ENCODE measurements around the gene EEF1G. TPM values are rescaled to one million over a fixed set of nuclear protein-coding genes. Genes with fewer than 3 reads are reported as not detected.
A peak's percentile ranks its signal among the peaks of the same experiment; 100 is the strongest.
"Not testable (repeated sequence)": the region's sequence is repeated elsewhere in the genome, so short reads cannot be mapped to it uniquely, and the experiment has no call there.

Gene EEF1G
- total and polyA plus RNA-seq, 7 donors = 1,344 to 2,108 (median 1,779) TPM

- H3K27ac ChIP-seq = peak overlapping the region; percentile 91 to 94 (median 93)
- peaks cover 0 to 53% (median 35%) of the 10 kb centered on the region in 4 donors for H3K4me1 ChIP-seq
- intact Hi-C loops (cut with DNase I) = loop anchor here (2.0 kb wide), 1 partner anchor 16 kb away; the partner anchor contains the start of gene TUT1
- no peaks in the 10 kb centered on the region for H3K27me3 ChIP-seq
- no peaks in the 10 kb centered on the region for H3K9me3 ChIP-seq
- WGBS, 2 donors = 1% methylated on average over 33 of the region's 33 CpGs
- H3K36me3 ChIP-seq = peaks cover 4 to 64% (median 39%) of the 10 kb centered on the region in 4 donors
- TF ChIP-seq POLR2AphosphoS5 (IDR thresholded peaks at IDR 0.05) (peak in 3 of 4 donors; percentile 28 to 55 (median 48)), EP300 (IDR thresholded peaks at IDR 0.05) (no peak), POLR2A (IDR thresholded peaks at IDR 0.05) (peak in 1 of 2 donors; percentile 35)
- peak overlapping the region; percentile 43 to 92 (median 70) for H3K4me3 ChIP-seq
- no peak for DNase-seq
Observed at GRCh38 chr11:62574363-62575071, 826 bp upstream of the EEF1G start.

GRCh38 chr11:62573006-62573591, 592 bp downstream of the EEF1G start:
- Histone ChIP-seq H3K9me3 (no peaks in the 10 kb centered on the region), H3K36me3 (peaks cover 4 to 64% (median 40%) of the 10 kb centered on the region in 4 donors), H3K27ac (peak overlapping the region; percentile 82 to 94 (median 86)), H3K4me3 (peak overlapping the region; percentile 64 to 92 (median 78)), H3K27me3 (no peaks in the 10 kb centered on the region), H3K4me1 (peaks cover 0 to 53% (median 35%) of the 10 kb centered on the region in 4 donors)
- TF ChIP-seq POLR2AphosphoS5 (IDR thresholded peaks at IDR 0.05) (no peak), CTCF (IDR thresholded peaks at IDR 0.05) (no peak), EP300 (IDR thresholded peaks at IDR 0.05) (no peak), POLR2A (IDR thresholded peaks at IDR 0.05) (no peak)
- WGBS, 2 donors = 0 to 1% methylated on average over 33 of the region's 33 CpGs
- peak; percentile 71 for DNase-seq
- intact Hi-C loops (cut with DNase I) = no loop called here

GRCh38 chr11:62572431-62572830, 1.3 kb downstream of the EEF1G start:
- 82 to 85% methylated on average over 12 of the region's 12 CpGs for WGBS, 2 donors
- intact Hi-C loops (cut with DNase I) = no loop called here
- Histone ChIP-seq H3K27me3 (no peaks in the 10 kb centered on the region), H3K4me3 (peak overlapping the region in 3 of 4 donors; percentile 64 to 92 (median 75)), H3K27ac (peak overlapping the region in 3 of 4 donors; percentile 86 to 94 (median 87)), H3K9me3 (no peaks in the 10 kb centered on the region), H3K4me1 (peaks cover 0 to 53% (median 35%) of the 10 kb centered on the region in 4 donors), H3K36me3 (peaks cover 5 to 66% (median 45%) of the 10 kb centered on the region in 4 donors)
- no peak for DNase-seq
- TF ChIP-seq EP300 (IDR thresholded peaks at IDR 0.05) (no peak), POLR2A (IDR thresholded peaks at IDR 0.05) (no peak), POLR2AphosphoS5 (IDR thresholded peaks at IDR 0.05) (no peak), CTCF (IDR thresholded peaks at IDR 0.05) (no peak)

- peak overlapping the region in 1 of 4 donors; percentile 94 for H3K27ac ChIP-seq
- H3K4me3 ChIP-seq; DNase-seq; H3K9me3 ChIP-seq; H3K27me3 ChIP-seq; intact Hi-C loops (cut with DNase I): not testable (repeated sequence)
- 90 to 92% methylated on average over 5 of the region's 5 CpGs for WGBS, 2 donors
- H3K4me1 ChIP-seq = peaks cover 0 to 53% (median 32%) of the 10 kb centered on the region in 4 donors
- peaks cover 15 to 66% (median 53%) of the 10 kb centered on the region in 4 donors for H3K36me3 ChIP-seq
Observed at GRCh38 chr11:62571493-62571892, 2.2 kb downstream of the EEF1G start.

- H3K4me3 ChIP-seq; H3K27ac ChIP-seq; DNase-seq; intact Hi-C loops (cut with DNase I); H3K27me3 ChIP-seq; H3K9me3 ChIP-seq: not testable (repeated sequence)
- peaks cover 0 to 48% (median 28%) of the 10 kb centered on the region in 4 donors for H3K4me1 ChIP-seq
- 84 to 90% methylated on average over 5 of the region's 5 CpGs for WGBS, 2 donors
- peaks cover 16 to 66% (median 55%) of the 10 kb centered on the region in 4 donors for H3K36me3 ChIP-seq
Observed at GRCh38 chr11:62570903-62571302, 2.8 kb downstream of the EEF1G start.

- no peak for TF ChIP-seq POLR2A (IDR thresholded peaks at IDR 0.05)
- TF ChIP-seq EP300 (IDR thresholded peaks at IDR 0.05) = no peak
- TF ChIP-seq POLR2AphosphoS5 (IDR thresholded peaks at IDR 0.05) = no peak
- no peak for TF ChIP-seq CTCF (IDR thresholded peaks at IDR 0.05)
- peaks cover 16 to 76% (median 64%) of the 10 kb centered on the region in 4 donors for H3K36me3 ChIP-seq
- no peaks in the 10 kb centered on the region for H3K27me3 ChIP-seq
- no peak overlapping the region for H3K27ac ChIP-seq
- no peaks in the 10 kb centered on the region for H3K9me3 ChIP-seq
- WGBS, 2 donors = 58 to 85% methylated on average over 1 of the region's 1 CpG
- DNase-seq = no peak
- intact Hi-C loops (cut with DNase I) = no loop called here
- no peak overlapping the region for H3K4me3 ChIP-seq
- peaks cover 0 to 35% (median 15%) of the 10 kb centered on the region in 4 donors for H3K4me1 ChIP-seq
Observed at GRCh38 chr11:62569611-62570010, 4.1 kb downstream of the EEF1G start.

All from sigmoid colon (tissue), 7 donors.